Neural progenitor cell (in vitro differentiated cells): ENCODE measurements around the gene PDE8B. TPM values are rescaled to one million over a fixed set of nuclear protein-coding genes. Genes with fewer than 3 reads are reported as not detected.

Source experiments
- DNase-seq: peaks from one replicate; pipeline ENCODE4 v3.0.0-alpha.2; 2016; ENCODE audit warnings: low spot score
- H2AFZ ChIP-seq: fragments of 200-600 bp; sonication (generic); replicated peaks from 2 replicates; pipeline ENCODE4 v1.6.1; 2016; ENCODE audit warnings: antibody characterized with exemption
- H3F3A ChIP-seq: fragments of 200-600 bp; sonication (generic); 2 replicates; pipeline ENCODE4 v1.6.1; 2016; ENCODE audit warnings: antibody characterized with exemption, low read depth
- H3K27ac ChIP-seq: fragments of 200-600 bp; sonication (generic); 2 replicates; pipeline ENCODE4 v1.5.1; 2016; ENCODE audit warnings: mild to moderate bottlenecking
- H3K27me3 ChIP-seq: fragments of 200-600 bp; sonication (generic); 2 replicates; pipeline ENCODE4 v1.6.1; 2016; ENCODE audit warnings: mild to moderate bottlenecking, moderate library complexity
- H3K36me3 ChIP-seq: fragments of 200-600 bp; sonication (generic); 2 replicates; pipeline ENCODE4 v1.5.1; 2016
- H3K4me1 ChIP-seq: fragments of 200-600 bp; sonication (generic); 2 replicates; pipeline ENCODE4 v1.6.1; 2016; ENCODE audit warnings: mixed run types
- H3K4me2 ChIP-seq: fragments of 200-600 bp; sonication (generic); 2 replicates; pipeline ENCODE4 v1.6.1; 2016
- H3K4me3 ChIP-seq: fragments of 200-600 bp; sonication (generic); 2 replicates; pipeline ENCODE4 v1.5.1; 2016
- H3K79me2 ChIP-seq: fragments of 200-600 bp; sonication (generic); 2 replicates; pipeline ENCODE4 v1.6.1; 2016; ENCODE audit warnings: low read depth
- H3K9ac ChIP-seq: fragments of 200-600 bp; sonication (generic); 2 replicates; pipeline ENCODE4 v1.6.1; 2016
- H3K9me3 ChIP-seq: fragments of 200-600 bp; sonication (generic); 2 replicates; pipeline ENCODE4 v1.5.1; 2016; ENCODE audit warnings: low read depth
- H4K20me1 ChIP-seq: fragments of 200-600 bp; sonication (generic); 2 replicates; pipeline ENCODE4 v1.6.1; 2016; ENCODE audit warnings: low read depth
- H3K27ac Mint-ChIP-seq: 3 replicates; pipeline ENCODE4 v1.8.0; 2021; ENCODE audit warnings: mixed read lengths
- H3K27me3 Mint-ChIP-seq: 2 replicates; pipeline ENCODE4 v1.8.0; 2022; ENCODE audit warnings: low read depth, mild to moderate bottlenecking, inconsistent platforms, moderate library complexity, mixed read lengths; ENCODE audit not compliant: insufficient read depth
- H3K36me3 Mint-ChIP-seq: 3 replicates; pipeline ENCODE4 v1.8.0; 2021; ENCODE audit warnings: mixed read lengths
- H3K4me1 Mint-ChIP-seq: 3 replicates; pipeline ENCODE4 v1.8.0; 2021; ENCODE audit warnings: mixed read lengths
- H3K4me3 Mint-ChIP-seq: 3 replicates; pipeline ENCODE4 v1.8.0; 2021; ENCODE audit warnings: mild to moderate bottlenecking, moderate library complexity, mixed read lengths
- H3K9me3 Mint-ChIP-seq: 3 replicates; pipeline ENCODE4 v1.8.0; 2020; ENCODE audit warnings: mixed read lengths
- EZH2 ChIP-seq: fragments of 200-600 bp; sonication (generic); IDR thresholded peaks from 2 replicates; pipeline ENCODE4 v1.6.1; 2017; ENCODE audit warnings: antibody characterized with exemption, mild to moderate bottlenecking, moderate library complexity
- EZH2phosphoT487 ChIP-seq: fragments of 200-600 bp; sonication (generic); IDR thresholded peaks from 2 replicates; pipeline ENCODE4 v1.6.1; 2017; ENCODE audit warnings: antibody characterized with exemption
- total RNA-seq: library from RNA; depleted of rRNA; stranded (reverse); fragments of >200 nt; gene quantifications from 2 replicates; pipeline ENCODE4 v1.2.3, GENCODE V29; 2015; ENCODE audit warnings: low replicate concordance
- TF ChIP-seq, protein P1 (sequence below): fragments of 200-600 bp; sonication (generic); IDR thresholded peaks from 2 replicates; pipeline ENCODE4 v1.5.1; 2017; ENCODE audit warnings: antibody characterized with exemption, mild to moderate bottlenecking

PDE8B gene
- total RNA-seq, 1 donor from 2014 or later, result 4.3 TPM

DNA sequence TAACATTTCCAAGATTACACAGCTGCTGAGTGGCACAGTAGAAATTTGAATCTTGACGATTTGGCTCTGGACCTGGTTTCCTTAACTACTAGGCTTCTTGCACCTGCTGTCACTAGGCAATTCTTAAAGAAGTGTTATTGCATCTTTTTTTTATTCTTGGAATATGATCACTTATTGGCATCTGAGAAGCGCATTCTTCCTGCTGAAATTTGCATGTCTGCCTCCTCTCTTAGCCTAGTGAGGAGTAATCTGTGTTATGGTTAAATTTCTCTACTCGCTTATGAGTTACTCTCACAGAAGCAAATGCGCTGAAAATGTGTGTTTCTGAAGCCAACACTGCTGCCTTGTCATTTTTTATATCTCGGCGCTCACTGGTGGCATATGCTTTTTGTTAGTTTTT, 192.3 kb downstream of the PDE8B start:
- Histone ChIP-seq H3K4me3 (no peak overlapping the region), H4K20me1 (no peaks in the 10 kb centered on the region), H3K36me3 (no peaks in the 10 kb centered on the region), H2AFZ (no peak overlapping the region), H3K4me2 (no peak overlapping the region), H3K27ac (no peak overlapping the region), H3K79me2 (no peaks in the 10 kb centered on the region), H3K4me1 (no peaks in the 10 kb centered on the region), H3K27me3 (no peaks in the 10 kb centered on the region), H3K9ac (no peak overlapping the region), H3K9me3 (no peaks in the 10 kb centered on the region), H3F3A (no peaks in the 10 kb centered on the region)
- TF ChIP-seq, protein P1, sequence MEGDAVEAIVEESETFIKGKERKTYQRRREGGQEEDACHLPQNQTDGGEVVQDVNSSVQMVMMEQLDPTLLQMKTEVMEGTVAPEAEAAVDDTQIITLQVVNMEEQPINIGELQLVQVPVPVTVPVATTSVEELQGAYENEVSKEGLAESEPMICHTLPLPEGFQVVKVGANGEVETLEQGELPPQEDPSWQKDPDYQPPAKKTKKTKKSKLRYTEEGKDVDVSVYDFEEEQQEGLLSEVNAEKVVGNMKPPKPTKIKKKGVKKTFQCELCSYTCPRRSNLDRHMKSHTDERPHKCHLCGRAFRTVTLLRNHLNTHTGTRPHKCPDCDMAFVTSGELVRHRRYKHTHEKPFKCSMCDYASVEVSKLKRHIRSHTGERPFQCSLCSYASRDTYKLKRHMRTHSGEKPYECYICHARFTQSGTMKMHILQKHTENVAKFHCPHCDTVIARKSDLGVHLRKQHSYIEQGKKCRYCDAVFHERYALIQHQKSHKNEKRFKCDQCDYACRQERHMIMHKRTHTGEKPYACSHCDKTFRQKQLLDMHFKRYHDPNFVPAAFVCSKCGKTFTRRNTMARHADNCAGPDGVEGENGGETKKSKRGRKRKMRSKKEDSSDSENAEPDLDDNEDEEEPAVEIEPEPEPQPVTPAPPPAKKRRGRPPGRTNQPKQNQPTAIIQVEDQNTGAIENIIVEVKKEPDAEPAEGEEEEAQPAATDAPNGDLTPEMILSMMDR, result no peak
- no peak for TF ChIP-seq EZH2phosphoT487
- TF ChIP-seq EZH2, result no peak
- H3K9me3 Mint-ChIP-seq, result no peaks in the 10 kb centered on the region
- no peak overlapping the region for H3K27ac Mint-ChIP-seq
- no peaks in the 10 kb centered on the region for H3K4me1 Mint-ChIP-seq
- DNase-seq, result no peak
- no peak overlapping the region for H3K4me3 Mint-ChIP-seq
- no peaks in the 10 kb centered on the region for H3K36me3 Mint-ChIP-seq
- H3K27me3 Mint-ChIP-seq, result peaks cover 6% of the 10 kb centered on the region

DNA sequence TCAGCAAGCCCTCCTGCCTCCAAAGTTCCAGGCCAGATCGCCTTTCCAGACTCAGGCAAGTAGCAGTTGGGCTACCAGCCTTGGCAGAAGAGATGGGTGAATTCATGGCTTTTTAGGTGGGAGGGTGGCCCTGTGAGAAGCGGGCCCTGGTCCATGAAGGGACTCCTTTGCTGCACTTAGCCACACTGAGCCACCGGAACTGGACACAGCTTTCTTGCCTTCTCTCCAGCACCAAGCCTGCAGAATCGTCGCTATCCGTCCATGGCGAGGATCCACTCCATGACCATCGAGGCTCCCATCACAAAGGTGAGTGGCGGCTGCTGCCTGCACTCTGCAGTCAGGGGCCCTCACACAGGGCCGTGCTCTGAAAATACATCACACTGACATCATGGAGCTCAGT, 196.7 kb downstream of the PDE8B start:
- Mint-ChIP-seq H3K27ac (no peak overlapping the region), H3K27me3 (peaks cover 6% of the 10 kb centered on the region), H3K36me3 (no peaks in the 10 kb centered on the region), H3K9me3 (no peaks in the 10 kb centered on the region), H3K4me3 (no peak overlapping the region), H3K4me1 (no peaks in the 10 kb centered on the region)
- no peak for DNase-seq
- TF ChIP-seq, protein P1, result no peak
- TF ChIP-seq EZH2phosphoT487 (no peak), EZH2 (no peak)
- H2AFZ ChIP-seq, result no peak overlapping the region
- H3K27me3 ChIP-seq, result no peaks in the 10 kb centered on the region
- no peaks in the 10 kb centered on the region for H3K9me3 ChIP-seq
- no peak overlapping the region for H3K27ac ChIP-seq
- no peaks in the 10 kb centered on the region for H3K4me1 ChIP-seq
- no peaks in the 10 kb centered on the region for H4K20me1 ChIP-seq
- H3K4me3 ChIP-seq, result no peak overlapping the region
- no peaks in the 10 kb centered on the region for H3F3A ChIP-seq
- H3K9ac ChIP-seq, result no peak overlapping the region
- no peaks in the 10 kb centered on the region for H3K79me2 ChIP-seq
- H3K36me3 ChIP-seq, result no peaks in the 10 kb centered on the region
- H3K4me2 ChIP-seq, result no peak overlapping the region

DNA sequence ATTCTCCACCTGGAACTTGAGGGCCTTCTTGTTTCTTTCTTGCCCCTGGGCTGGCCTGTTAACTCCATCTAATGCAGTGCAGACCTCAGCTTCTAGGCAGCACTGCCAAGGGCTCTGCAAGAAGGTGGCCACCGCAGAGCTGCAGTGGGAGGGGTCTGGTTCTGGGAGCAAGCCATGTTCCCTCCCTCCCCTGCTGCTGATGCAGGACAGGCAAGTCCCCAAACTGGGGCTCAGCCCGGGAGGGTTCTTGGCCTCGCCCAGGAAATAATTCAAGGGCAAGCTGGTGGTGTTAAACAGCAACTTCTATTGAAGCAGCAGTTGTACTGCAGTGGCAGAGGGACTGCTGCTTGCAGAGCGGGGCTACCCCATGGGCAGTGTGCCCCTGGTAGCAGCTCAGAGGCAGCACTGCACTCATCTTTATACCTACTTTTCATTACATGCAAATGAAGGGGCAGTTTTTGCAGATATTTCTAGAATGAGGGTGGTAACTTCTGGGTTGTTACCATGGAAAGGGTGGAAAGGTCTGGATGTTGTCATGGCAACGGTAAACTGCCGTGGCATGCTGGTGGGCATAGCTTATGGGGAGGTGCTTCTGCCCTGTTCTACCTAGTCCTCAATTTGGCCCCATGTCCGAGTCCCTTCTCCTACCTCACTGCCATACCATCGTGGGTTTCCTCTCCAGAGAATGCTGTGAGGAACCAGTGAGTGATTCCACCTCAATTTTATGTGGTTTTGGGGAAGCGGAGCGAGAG, 199.6 kb downstream of the PDE8B start:
- H3K36me3 Mint-ChIP-seq, result no peaks in the 10 kb centered on the region
- Histone ChIP-seq H2AFZ (no peak overlapping the region), H4K20me1 (no peaks in the 10 kb centered on the region), H3K36me3 (no peaks in the 10 kb centered on the region), H3K4me3 (no peak overlapping the region), H3K9me3 (no peaks in the 10 kb centered on the region), H3K27me3 (no peaks in the 10 kb centered on the region), H3F3A (no peaks in the 10 kb centered on the region), H3K9ac (no peak overlapping the region), H3K79me2 (no peaks in the 10 kb centered on the region), H3K27ac (no peak overlapping the region), H3K4me2 (no peak overlapping the region), H3K4me1 (no peaks in the 10 kb centered on the region)
- peaks cover 6% of the 10 kb centered on the region for H3K27me3 Mint-ChIP-seq
- H3K27ac Mint-ChIP-seq, result no peak overlapping the region
- TF ChIP-seq, protein P1, result no peak
- TF ChIP-seq EZH2 (no peak), EZH2phosphoT487 (no peak)
- H3K4me3 Mint-ChIP-seq, result no peak overlapping the region
- no peaks in the 10 kb centered on the region for H3K9me3 Mint-ChIP-seq
- no peaks in the 10 kb centered on the region for H3K4me1 Mint-ChIP-seq
- DNase-seq, result no peak
